A549 treated with AZD9567 at 1 μM for 4 hours (cell line): ENCODE data around the gene MS4A5. TPM values are rescaled to one million over a fixed set of nuclear protein-coding genes. Genes with fewer than 3 reads are reported as not detected.

Source experiments
- total RNA-seq: library from RNA; stranded (reverse); fragments of 200-300 nt; extraction: Qiagen RNA extraction; gene quantifications from 5 replicates; pipeline ENCODE4 v1.2.3, GENCODE V29; 2022; ENCODE audit not compliant: insufficient read depth

Gene MS4A5
- total RNA-seq = not detected in 5 replicates

GRCh38 chr11:60429272-60429671 lies at the start of gene MS4A5:
TSS of gene MS4A5 (plus strand) at chr11:60429572. CDS start at chr11:60429675, 103 bp downstream.

GRCh38 chr11:60396382-60396781 lies 33.0 kb upstream of the MS4A5 start, which contains the start of gene MS4A14:
TSS of gene MS4A14 (plus strand) at chr11:60396459. CDS start at chr11:60396579, 120 bp downstream.

GRCh38 chr11:60455531-60456042 lies 26.2 kb downstream of the MS4A5 start, which contains the start of gene MS4A1:
TSS of gene MS4A1 (plus strand) at chr11:60455847. CDS start at chr11:60462375, 6,528 bp downstream.

GRCh38 chr11:60492488-60493009 lies 63.2 kb downstream of the MS4A5 start, which contains the start of gene MS4A12:
TSS of gene MS4A12 (plus strand) at chr11:60492778. CDS start at chr11:60497319, 4,541 bp downstream.

Other genes with a start within 250 kb of the MS4A5 start
- gene MS4A6A, start 246.5 kb upstream of the MS4A5 start, total RNA-seq = not detected in 5 replicates
- not detected in 5 replicates for gene MS4A4E, start 186.4 kb upstream of the MS4A5 start, total RNA-seq
- gene MS4A4A, start 148.9 kb upstream of the MS4A5 start, total RNA-seq = not detected in 5 replicates
- gene MS4A6E, start 102.3 kb upstream of the MS4A5 start, total RNA-seq = not detected in 5 replicates
- gene MS4A7, start 51.0 kb upstream of the MS4A5 start, total RNA-seq = not detected in 5 replicates
- gene MS4A14, start 33.1 kb upstream of the MS4A5 start, total RNA-seq = not detected in 5 replicates
- not detected in 5 replicates for gene MS4A1, start 26.3 kb downstream of the MS4A5 start, total RNA-seq
- not detected in 5 replicates for gene MS4A12, start 63.2 kb downstream of the MS4A5 start, total RNA-seq
- not detected in 5 replicates for gene MS4A13, start 85.8 kb downstream of the MS4A5 start, total RNA-seq